CD4-positive, alpha-beta T cell treated with Interleukin-15 for 1 hour (primary cell): ENCODE results near the gene RNASE7.

Experiments used
- DNase-seq: peaks from one replicate; pipeline ENCODE4 v3.0.0-alpha.2; 2020

RNASE7 gene

GRCh38 chr14:21088687-21089086 is 46.5 kb downstream of the RNASE7 start:
- DNase-seq, result no peak

- no peak for DNase-seq
These were observed 47.1 kb downstream of the RNASE7 start for GRCh38 chr14:21089271-21089670.

GRCh38 chr14:21089877-21090193 is 47.7 kb downstream of the RNASE7 start:
- DNase-seq, result no peak

- no peak for DNase-seq
These were observed 48.2 kb downstream of the RNASE7 start for GRCh38 chr14:21090194-21090939.

GRCh38 chr14:21090940-21091663 is 48.9 kb downstream of the RNASE7 start:
- no peak for DNase-seq

GRCh38 chr14:21091821-21092272 is 49.7 kb downstream of the RNASE7 start:
- no peak for DNase-seq

- DNase-seq, result peak; percentile 86
These were observed 50.3 kb downstream of the RNASE7 start for GRCh38 chr14:21092273-21093011.

- no peak for DNase-seq
These were observed 50.9 kb downstream of the RNASE7 start for GRCh38 chr14:21093018-21093417.
